Hepatocyte (in vitro differentiated cells): Measurements from ENCODE around the gene FSIP1. TPM values are rescaled to one million over a fixed set of nuclear protein-coding genes. Genes with fewer than 3 reads are reported as not detected.

Experiments used
- DNase-seq: peaks from one replicate; pipeline ENCODE4 v3.0.0-alpha.2; 2016; ENCODE audit warnings: low spot score
- H2AFZ ChIP-seq: fragments of 200-600 bp; sonication (generic); 2 replicates; pipeline ENCODE4 v1.6.0; 2016; ENCODE audit warnings: antibody characterized with exemption, mild to moderate bottlenecking
- H3K27ac ChIP-seq: fragments of 200-600 bp; sonication (generic); 2 replicates; pipeline ENCODE4 v1.5.1; 2016; ENCODE audit warnings: mild to moderate bottlenecking
- H3K27me3 ChIP-seq: fragments of 200-600 bp; sonication (generic); 2 replicates; pipeline ENCODE4 v1.6.1; 2016
- H3K36me3 ChIP-seq: fragments of 200-600 bp; sonication (generic); replicated peaks from 2 replicates; pipeline ENCODE4 v1.5.1; 2016; ENCODE audit warnings: low read depth; ENCODE audit not compliant: insufficient read depth
- H3K4me1 ChIP-seq: fragments of 200-600 bp; sonication (generic); 2 replicates; pipeline ENCODE4 v1.5.1; 2016; ENCODE audit warnings: mild to moderate bottlenecking, moderate library complexity; ENCODE audit not compliant: insufficient read depth
- H3K4me2 ChIP-seq: fragments of 200-600 bp; sonication (generic); 2 replicates; pipeline ENCODE4 v1.6.0; 2016
- H3K4me3 ChIP-seq: fragments of 200-600 bp; sonication (generic); 2 replicates; pipeline ENCODE4 v1.5.1; 2016; ENCODE audit warnings: mild to moderate bottlenecking
- H3K79me2 ChIP-seq: fragments of 200-600 bp; sonication (generic); 2 replicates; pipeline ENCODE4 v1.6.0; 2017; ENCODE audit warnings: mild to moderate bottlenecking
- H3K9me2 ChIP-seq: fragments of 200-600 bp; sonication (generic); replicated peaks from 2 replicates; pipeline ENCODE4 v1.6.0; 2017; ENCODE audit warnings: mild to moderate bottlenecking; ENCODE audit not compliant: insufficient read depth
- H3K9me3 ChIP-seq: fragments of 200-600 bp; sonication (generic); 2 replicates; pipeline ENCODE4 v1.5.1; 2016; ENCODE audit warnings: low read depth, mild to moderate bottlenecking
- H4K20me1 ChIP-seq: fragments of 200-600 bp; sonication (generic); 2 replicates; pipeline ENCODE4 v1.6.0; 2016; ENCODE audit warnings: mild to moderate bottlenecking; ENCODE audit not compliant: insufficient read depth, poor library complexity, severe bottlenecking
- EZH2 ChIP-seq: fragments of 200-600 bp; sonication (generic); IDR thresholded peaks from 2 replicates; pipeline ENCODE4 v1.6.1; 2016; ENCODE audit warnings: antibody characterized with exemption, mild to moderate bottlenecking, borderline replicate concordance
- EZH2phosphoT487 ChIP-seq: fragments of 200-600 bp; sonication (generic); IDR thresholded peaks from one replicate; pipeline ENCODE4 v1.6.1; 2018; ENCODE audit warnings: antibody characterized with exemption, mild to moderate bottlenecking, low read depth, moderate library complexity; ENCODE audit not compliant: unreplicated experiment, severe bottlenecking
- WGBS: methylation state at CpG from one replicate; pipeline ENCODE4 v1.1.6; 2016; ENCODE audit warnings: low lambda C conversion rate; ENCODE audit errors: missing lambda C conversion rate; 5-methylcytosine and 5-hydroxymethylcytosine counted together
- polyA plus RNA-seq: library from polyadenylated mRNA; unstranded; fragments of >200 nt; fragmentation: Nextera tagmentation; extraction: Ambion mirVana; gene quantifications from 2 replicates; pipeline ENCODE4 v1.2.1, GENCODE V29; 2016
- total RNA-seq: library from RNA; depleted of rRNA; stranded (reverse); fragments of >200 nt; gene quantifications from 2 replicates; pipeline ENCODE4 v1.2.3, GENCODE V29; 2014
- TF ChIP-seq, protein P1 (sequence below): fragments of 200-600 bp; sonication (generic); IDR thresholded peaks from 2 replicates; pipeline ENCODE4 v1.5.1; 2016; ENCODE audit warnings: antibody characterized with exemption, mild to moderate bottlenecking; ENCODE audit not compliant: poor library complexity

The FSIP1 gene
- 0.56 and 0.60 TPM in 2 replicates for total RNA-seq
- polyA plus RNA-seq: 0.79 TPM in 1 of 2 replicates, not detected in the other

- Histone ChIP-seq H3K27me3 (no peaks in the 10 kb centered on the region), H3K4me1 (peaks cover 16% of the 10 kb centered on the region), H3K4me2 (peak within 1 kb of the TSS; percentile 83), H4K20me1 (no peaks in the 10 kb centered on the region), H3K9me3 (no peaks in the 10 kb centered on the region), H3K36me3 (no peaks in the 10 kb centered on the region), H3K9me2 (no peaks in the 10 kb centered on the region), H2AFZ (peak within 1 kb of the TSS; percentile 95), H3K79me2 (peaks cover 8% of the 10 kb centered on the region), H3K4me3 (peak within 1 kb of the TSS; percentile 94), H3K27ac (peak within 1 kb of the TSS; percentile 78)
- TF ChIP-seq EZH2phosphoT487 (no peak), EZH2 (no peak)
- TF ChIP-seq, protein P1, sequence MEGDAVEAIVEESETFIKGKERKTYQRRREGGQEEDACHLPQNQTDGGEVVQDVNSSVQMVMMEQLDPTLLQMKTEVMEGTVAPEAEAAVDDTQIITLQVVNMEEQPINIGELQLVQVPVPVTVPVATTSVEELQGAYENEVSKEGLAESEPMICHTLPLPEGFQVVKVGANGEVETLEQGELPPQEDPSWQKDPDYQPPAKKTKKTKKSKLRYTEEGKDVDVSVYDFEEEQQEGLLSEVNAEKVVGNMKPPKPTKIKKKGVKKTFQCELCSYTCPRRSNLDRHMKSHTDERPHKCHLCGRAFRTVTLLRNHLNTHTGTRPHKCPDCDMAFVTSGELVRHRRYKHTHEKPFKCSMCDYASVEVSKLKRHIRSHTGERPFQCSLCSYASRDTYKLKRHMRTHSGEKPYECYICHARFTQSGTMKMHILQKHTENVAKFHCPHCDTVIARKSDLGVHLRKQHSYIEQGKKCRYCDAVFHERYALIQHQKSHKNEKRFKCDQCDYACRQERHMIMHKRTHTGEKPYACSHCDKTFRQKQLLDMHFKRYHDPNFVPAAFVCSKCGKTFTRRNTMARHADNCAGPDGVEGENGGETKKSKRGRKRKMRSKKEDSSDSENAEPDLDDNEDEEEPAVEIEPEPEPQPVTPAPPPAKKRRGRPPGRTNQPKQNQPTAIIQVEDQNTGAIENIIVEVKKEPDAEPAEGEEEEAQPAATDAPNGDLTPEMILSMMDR: no peak
- WGBS: 1% methylated on average over 57 of the region's 64 CpGs
- DNase-seq: peak; percentile 97
Observed at GRCh38 chr15:39782441-39783138, at the start of gene FSIP1. Gene FSIP1, minus strand, starts transcription at chr15:39782841. Its CDS starts 6,317 bp downstream, at chr15:39776524.

GRCh38 chr15:39830166-39830565 lies 47.5 kb upstream of the FSIP1 start:
- Histone ChIP-seq H3K4me3 (no peak overlapping the region), H3K27me3 (no peaks in the 10 kb centered on the region), H4K20me1 (no peaks in the 10 kb centered on the region), H3K9me3 (no peaks in the 10 kb centered on the region), H2AFZ (no peak overlapping the region), H3K79me2 (no peaks in the 10 kb centered on the region), H3K27ac (no peak overlapping the region), H3K4me2 (no peak overlapping the region), H3K4me1 (no peaks in the 10 kb centered on the region), H3K9me2 (no peaks in the 10 kb centered on the region), H3K36me3 (no peaks in the 10 kb centered on the region)
- WGBS: 71% methylated on average over 1 of the region's 1 CpG
- DNase-seq: no peak
- TF ChIP-seq, protein P1: no peak
- no peak for TF ChIP-seq EZH2
- no peak for TF ChIP-seq EZH2phosphoT487

DNA sequence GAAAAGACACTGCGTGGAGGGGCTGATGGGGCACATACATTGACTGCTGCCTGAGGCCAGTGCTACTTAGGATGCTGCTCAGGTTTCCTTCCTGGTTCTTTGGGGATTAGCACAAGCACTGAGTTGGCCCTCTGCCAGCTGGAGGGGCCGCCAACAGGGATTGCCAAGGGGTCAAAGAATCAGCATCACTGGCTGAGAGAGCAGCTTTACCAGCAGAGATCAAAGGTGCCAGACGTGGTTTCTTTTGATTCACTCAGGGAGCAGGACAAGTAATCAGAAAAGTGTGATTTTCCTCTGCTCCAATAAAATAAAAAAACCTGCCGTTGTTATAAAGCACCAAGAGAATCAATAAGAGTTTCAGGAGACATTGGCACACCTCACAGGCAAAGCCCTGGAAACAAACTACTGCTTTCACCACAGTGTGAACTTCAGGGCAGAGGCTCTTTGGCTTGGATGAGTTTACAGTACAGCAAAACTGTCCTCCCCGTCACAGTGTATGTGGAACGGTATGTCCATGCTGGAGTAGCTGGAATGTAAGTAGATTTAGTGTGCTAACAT lies 45.8 kb upstream of the FSIP1 start:
- no peak overlapping the region for H3K4me3 ChIP-seq
- H3K79me2 ChIP-seq: no peaks in the 10 kb centered on the region
- H3K36me3 ChIP-seq: no peaks in the 10 kb centered on the region
- peak; percentile 35 for DNase-seq
- peak overlapping the region; percentile 18 for H3K27ac ChIP-seq
- TF ChIP-seq, protein P1: no peak
- TF ChIP-seq EZH2phosphoT487 (no peak), EZH2 (no peak)
- H4K20me1 ChIP-seq: no peaks in the 10 kb centered on the region
- peak overlapping the region; percentile 14 for H3K4me2 ChIP-seq
- 45% methylated on average over 6 of the region's 6 CpGs for WGBS
- H2AFZ ChIP-seq: no peak overlapping the region
- H3K9me2 ChIP-seq: no peaks in the 10 kb centered on the region
- H3K4me1 ChIP-seq: no peaks in the 10 kb centered on the region
- no peaks in the 10 kb centered on the region for H3K27me3 ChIP-seq
- no peaks in the 10 kb centered on the region for H3K9me3 ChIP-seq
